GM10266 (cell line): ENCODE data around the gene NCAM2.
"Not testable (repeated sequence)": the region's sequence is repeated elsewhere in the genome, so short reads cannot be mapped to it uniquely, and the experiment has no call there.

Experiments
- DNase-seq: peaks from one replicate; pipeline ENCODE4 v3.0.0; 2012; ENCODE audit errors: extremely low spot score
- CTCF ChIP-seq: IDR thresholded peaks from 2 replicates; pipeline ENCODE4 v1.5.1; 2012; ENCODE audit warnings: mild to moderate bottlenecking, low read depth; ENCODE audit not compliant: control insufficient read depth, insufficient read depth; ENCODE audit errors: missing control alignments

NCAM2 gene

GRCh38 chr21:21383126-21383525, 384.9 kb downstream of the NCAM2 start:
- no peak for DNase-seq
- no peak for TF ChIP-seq CTCF

- no peak for TF ChIP-seq CTCF
- DNase-seq, result no peak
Observed at GRCh38 chr21:21384977-21385376, 386.8 kb downstream of the NCAM2 start.

GRCh38 chr21:21385404-21385803, 387.2 kb downstream of the NCAM2 start:
- TF ChIP-seq CTCF, result no peak

GRCh38 chr21:21387916-21388315, 389.7 kb downstream of the NCAM2 start:
- no peak for TF ChIP-seq CTCF
- no peak for DNase-seq

More at GRCh38 chr21:21385404-21385803, 387.2 kb downstream of the NCAM2 start:
- DNase-seq, result no peak

GRCh38 chr21:21394064-21394463, 395.9 kb downstream of the NCAM2 start:
- no peak for TF ChIP-seq CTCF
- DNase-seq, result no peak

GRCh38 chr21:21396424-21396823, 398.2 kb downstream of the NCAM2 start:
- DNase-seq, result no peak

GRCh38 chr21:21397464-21397863, 399.3 kb downstream of the NCAM2 start:
- no peak for DNase-seq
- TF ChIP-seq CTCF, result no peak

More at GRCh38 chr21:21396424-21396823, 398.2 kb downstream of the NCAM2 start:
- TF ChIP-seq CTCF, result no peak

- TF ChIP-seq CTCF, result no peak
- no peak for DNase-seq
Observed at GRCh38 chr21:21401444-21401843, 403.2 kb downstream of the NCAM2 start.

GRCh38 chr21:21402187-21402586, 404.0 kb downstream of the NCAM2 start:
- DNase-seq, result not testable (repeated sequence)

GRCh38 chr21:21404261-21404660, 406.1 kb downstream of the NCAM2 start:
- not testable (repeated sequence) for DNase-seq
